PFSK-1 (cell line): ENCODE results near the gene SRGAP3.

Experiments used
- FOXP2 ChIP-seq: optimal IDR thresholded peaks from 2 replicates; pipeline ENCODE3; 2011; ENCODE audit warnings: borderline replicate concordance, control low read depth, inconsistent platforms; ENCODE audit not compliant: insufficient read depth; ENCODE audit errors: extremely low read length, extremely low read depth
- POLR2AphosphoS5 ChIP-seq: IDR thresholded peaks from 2 replicates; pipeline ENCODE4 v1.6.1; 2012; ENCODE audit warnings: low read depth, mild to moderate bottlenecking, control low read depth, low read length, moderate library complexity
- REST ChIP-seq, 2 experiments: IDR thresholded peaks; 2 replicates each; pipeline versions ENCODE4 v1.6.1 to v1.8.0; 2011 to 2012; ENCODE audit warnings: low read depth in 2 of 2, low read length in 2 of 2, control low read depth in 1 of 2, inconsistent platforms in 1 of 2, mild to moderate bottlenecking in 1 of 2, moderate library complexity in 1 of 2; ENCODE audit not compliant: insufficient read depth in 1 of 2
- SIN3A ChIP-seq: IDR thresholded peaks from 2 replicates; pipeline ENCODE4 v1.6.1; 2012; ENCODE audit warnings: mild to moderate bottlenecking, low read length, moderate library complexity, borderline replicate concordance; ENCODE audit not compliant: insufficient read depth

- no peak for TF ChIP-seq FOXP2
- no peak for TF ChIP-seq SIN3A
- TF ChIP-seq POLR2AphosphoS5, result no peak
- TF ChIP-seq REST (IDR thresholded peaks at IDR 0.05; ENCODE audit: insufficient read depth in 1 of 2, low read depth in 2 of 2, low read length in 2 of 2), result no peak
Measured at GRCh38 chr3:9143184-9143583, 106.3 kb downstream of the SRGAP3 start.
